ENCODE measurements around the gene SLC10A6.

- no peak for TF ChIP-seq CTCF (IDR thresholded peaks at IDR 0.05 in 2 of 3, conservative IDR thresholded peaks at IDR 0.05 in 1 of 3; ENCODE audit: control insufficient read depth in 2 of 3, extremely low read depth in 1 of 3, insufficient read depth in 1 of 3, low read depth in 3 of 3, low read length in 3 of 3)
- peak; percentile 11; the same call in 1 of the 2 replicates for TF ChIP-seq SPI1 (IDR thresholded peaks at IDR 0.05; ENCODE audit: borderline replicate concordance, insufficient read depth, low read depth, low read length)
- no peak for TF ChIP-seq RAD21 (IDR thresholded peaks at IDR 0.05; ENCODE audit: insufficient read depth, low read depth, low read length)
- no peak for TF ChIP-seq POLR2A (IDR thresholded peaks at IDR 0.05; ENCODE audit: low read depth, low read length)
Observed at GRCh38 chr4:86847571-86847970, 1.6 kb downstream of the SLC10A6 start.
